H9 (cell line): Measurements from ENCODE around the gene SMIM32. TPM values are rescaled to one million over a fixed set of nuclear protein-coding genes. Genes with fewer than 3 reads are reported as not detected.

Experiments used
- DNase-seq: peaks from one replicate; pipeline ENCODE4 v3.0.0-alpha.2; 2017
- H2AFZ ChIP-seq: one replicate; pipeline ENCODE4 v1.6.1; 2013; ENCODE audit warnings: mild to moderate bottlenecking, low read length, control low read depth, moderate library complexity
- H2AK5ac ChIP-seq: 2 replicates; pipeline ENCODE4 v1.6.1; 2013; ENCODE audit warnings: low read length, control low read depth, mixed read lengths; ENCODE audit not compliant: insufficient read length
- H2BK120ac ChIP-seq: one replicate; pipeline ENCODE4 v1.6.1; 2013; ENCODE audit warnings: low read depth, mild to moderate bottlenecking, low read length, control low read depth, inconsistent platforms; ENCODE audit not compliant: poor library complexity, severe bottlenecking
- H2BK12ac ChIP-seq: 2 replicates; pipeline ENCODE4 v1.6.1; 2013; ENCODE audit warnings: low read length, control low read depth, mixed read lengths, low read depth; ENCODE audit not compliant: insufficient read length
- H2BK15ac ChIP-seq: 2 replicates; pipeline ENCODE4 v1.6.1; 2013; ENCODE audit warnings: low read depth, low read length, control low read depth
- H2BK20ac ChIP-seq: one replicate; pipeline ENCODE4 v1.6.1; 2013; ENCODE audit warnings: low read depth, mild to moderate bottlenecking, low read length, control low read depth, inconsistent platforms; ENCODE audit not compliant: poor library complexity, severe bottlenecking
- H2BK5ac ChIP-seq: 2 replicates; pipeline ENCODE4 v1.6.1; 2013; ENCODE audit warnings: low read length, control low read depth, mixed read lengths; ENCODE audit not compliant: insufficient read length
- H3K14ac ChIP-seq: 2 replicates; pipeline ENCODE4 v1.6.1; 2013; ENCODE audit warnings: low read length, control low read depth; ENCODE audit not compliant: insufficient read depth
- H3K18ac ChIP-seq: 2 replicates; pipeline ENCODE4 v1.6.1; 2013; ENCODE audit warnings: low read depth, mild to moderate bottlenecking, mixed read lengths, low read length, control low read depth; ENCODE audit not compliant: insufficient read length
- H3K23ac ChIP-seq: 2 replicates; pipeline ENCODE4 v1.6.1; 2013; ENCODE audit warnings: low read length, control low read depth, mixed read lengths, low read depth; ENCODE audit not compliant: insufficient read length
- H3K23me2 ChIP-seq: 2 replicates; pipeline ENCODE4 v1.6.1; 2013; ENCODE audit warnings: low read depth, mild to moderate bottlenecking, mixed read lengths, low read length, control low read depth; ENCODE audit not compliant: insufficient read length, poor library complexity, severe bottlenecking
- H3K27ac ChIP-seq: 2 replicates; pipeline ENCODE4 v1.5.1; 2013; ENCODE audit warnings: low read length, control low read depth, mixed read lengths, low read depth; ENCODE audit not compliant: insufficient read length
- H3K27me3 ChIP-seq: 2 replicates; pipeline ENCODE4 v1.6.1; 2013; ENCODE audit warnings: low read length, control low read depth, inconsistent platforms; ENCODE audit not compliant: insufficient read depth
- H3K4ac ChIP-seq: 2 replicates; pipeline ENCODE4 v1.6.1; 2013; ENCODE audit warnings: low read depth, mild to moderate bottlenecking, control low read depth, inconsistent platforms, low read length, moderate library complexity
- H3K4me1 ChIP-seq: 2 replicates; pipeline ENCODE4 v1.6.1; 2013; ENCODE audit warnings: low read length, control low read depth, inconsistent platforms; ENCODE audit not compliant: insufficient read depth
- H3K4me2 ChIP-seq: 2 replicates; pipeline ENCODE4 v1.6.1; 2013; ENCODE audit warnings: low read length, control low read depth, mixed read lengths; ENCODE audit not compliant: insufficient read length, insufficient read depth
- H3K56ac ChIP-seq: 2 replicates; pipeline ENCODE4 v1.6.1; 2013; ENCODE audit warnings: low read depth, mild to moderate bottlenecking, mixed read lengths, low read length, control low read depth; ENCODE audit not compliant: insufficient read length
- H3K79me1 ChIP-seq: 2 replicates; pipeline ENCODE4 v1.6.1; 2013; ENCODE audit warnings: low read depth, mild to moderate bottlenecking, moderate library complexity, low read length, control low read depth, inconsistent platforms; ENCODE audit not compliant: insufficient read depth, poor library complexity, severe bottlenecking
- H3K79me2 ChIP-seq: 2 replicates; pipeline ENCODE4 v1.6.1; 2013; ENCODE audit warnings: low read length, control low read depth, inconsistent platforms; ENCODE audit not compliant: insufficient read depth
- H3K9ac ChIP-seq: 2 replicates; pipeline ENCODE4 v1.6.1; 2013; ENCODE audit warnings: low read length, control low read depth, mixed read lengths; ENCODE audit not compliant: insufficient read length; ENCODE audit errors: extremely low read depth
- H3K9me3 ChIP-seq: one replicate; pipeline ENCODE4 v1.6.1; 2013; ENCODE audit warnings: low read depth, low read length, inconsistent platforms; ENCODE audit not compliant: control insufficient read depth
- H3T11ph ChIP-seq: one replicate; pipeline ENCODE4 v1.6.1; 2013; ENCODE audit warnings: mild to moderate bottlenecking, low read length, control low read depth, inconsistent platforms
- H4K20me1 ChIP-seq: one replicate; pipeline ENCODE4 v1.6.1; 2013; ENCODE audit not compliant: control insufficient read depth, insufficient read length, insufficient read depth
- H4K5ac ChIP-seq: 2 replicates; pipeline ENCODE4 v1.6.1; 2013; ENCODE audit warnings: low read depth, mild to moderate bottlenecking, mixed read lengths, low read length, control low read depth; ENCODE audit not compliant: insufficient read length
- H4K8ac ChIP-seq: replicated peaks from 2 replicates; pipeline ENCODE4 v1.6.1; 2013; ENCODE audit warnings: low read length, control low read depth, mixed read lengths, low read depth; ENCODE audit not compliant: insufficient read length
- H4K91ac ChIP-seq: 2 replicates; pipeline ENCODE4 v1.6.1; 2013; ENCODE audit warnings: low read depth, mild to moderate bottlenecking, moderate library complexity, mixed read lengths, low read length, control low read depth; ENCODE audit not compliant: insufficient read length
- H3K27ac Mint-ChIP-seq, 3 experiments: 2 replicates in 2 of 3; 3 replicates in 1 of 3; pipeline ENCODE4 v1.8.0; 2020 to 2021; ENCODE audit warnings: mixed read lengths in 3 of 3, mild to moderate bottlenecking in 1 of 3, moderate library complexity in 1 of 3
- H3K27me3 Mint-ChIP-seq: 2 replicates; pipeline ENCODE4 v1.8.0; 2021; ENCODE audit warnings: low read depth, mild to moderate bottlenecking, moderate library complexity, mixed read lengths
- H3K36me3 Mint-ChIP-seq, 3 experiments: 2 replicates in 2 of 3; 3 replicates in 1 of 3; pipeline ENCODE4 v1.8.0; 2020 to 2021; ENCODE audit warnings: low read depth in 3 of 3, mixed read lengths in 3 of 3; ENCODE audit not compliant: insufficient read depth in 1 of 3
- H3K4me1 Mint-ChIP-seq, 2 experiments: 2 replicates each; pipeline ENCODE4 v1.8.0; 2020; ENCODE audit warnings: mixed read lengths in 2 of 2
- H3K4me3 Mint-ChIP-seq, 2 experiments: 2 replicates in 1 of 2; 3 replicates in 1 of 2; pipeline ENCODE4 v1.8.0; 2020 to 2021; ENCODE audit warnings: mild to moderate bottlenecking in 2 of 2, mixed read lengths in 2 of 2, moderate library complexity in 1 of 2
- H3K9me3 Mint-ChIP-seq, 2 experiments: 2 replicates in 1 of 2; 3 replicates in 1 of 2; pipeline ENCODE4 v1.8.0; 2020; ENCODE audit warnings: mild to moderate bottlenecking in 2 of 2, mixed read lengths in 2 of 2, moderate library complexity in 1 of 2
- CTCF ChIP-seq: fragments of 200-600 bp; sonication (generic); conservative IDR thresholded peaks from 3 replicates; pipeline ENCODE4 v1.8.0; 2021; ENCODE audit warnings: antibody characterized with exemption, mild to moderate bottlenecking
- WGBS: extraction: QIAGEN DNeasy Blood & Tissue Kit; methylation state at CpG from one replicate; pipeline ENCODE4 v1.1.7; 2013; ENCODE audit warnings: missing lambda C conversion rate, low lambda C conversion rate, mixed read lengths; ENCODE audit not compliant: insufficient read length; ENCODE audit errors: extremely low coverage; 5-methylcytosine and 5-hydroxymethylcytosine counted together
- total RNA-seq: library from RNA; stranded (reverse); gene quantifications from 2 replicates; pipeline ENCODE4 v1.2.1, GENCODE V29; 2021

SMIM32 gene
- total RNA-seq, 1 experiment from 2014 or later, result not detected

- no peak overlapping the region for H3K4me2 ChIP-seq
Observed at GRCh38 chr5:136230176-136230575, 37.2 kb upstream of the SMIM32 start.

More at GRCh38 chr5:136230176-136230575, 37.2 kb upstream of the SMIM32 start:
- Histone ChIP-seq H3K27ac (no peak overlapping the region), H3K79me1 (no peaks in the 10 kb centered on the region), H2BK15ac (no peak overlapping the region), H2BK20ac (no peak overlapping the region), H4K20me1 (no peaks in the 10 kb centered on the region), H2BK120ac (no peak overlapping the region), H4K5ac (no peak overlapping the region), H3K9ac (no peak overlapping the region), H3K14ac (no peak overlapping the region), H3K79me2 (no peaks in the 10 kb centered on the region), H3T11ph (no peak overlapping the region), H3K23me2 (no peaks in the 10 kb centered on the region), H3K27me3 (no peaks in the 10 kb centered on the region), H3K18ac (no peak overlapping the region), H2BK12ac (no peak overlapping the region), H3K4me1 (no peaks in the 10 kb centered on the region; the same call in 1 of the 2 replicates), H2BK5ac (no peak overlapping the region), H4K8ac (no peak overlapping the region), H2AK5ac (no peak overlapping the region), H3K9me3 (no peaks in the 10 kb centered on the region), H4K91ac (no peak overlapping the region), H3K56ac (no peak overlapping the region), H2AFZ (no peak overlapping the region), H3K4ac (no peak overlapping the region), H3K23ac (no peak overlapping the region)
- no peak for DNase-seq
- H3K27ac Mint-ChIP-seq, result no peak overlapping the region
- H3K4me1 Mint-ChIP-seq, result peaks cover 48 to 49% of the 10 kb centered on the region in 2 experiments
- no peaks in the 10 kb centered on the region for H3K36me3 Mint-ChIP-seq
- no peaks in the 10 kb centered on the region; a peak in 1 of 5 replicates for H3K9me3 Mint-ChIP-seq
- no peak for TF ChIP-seq CTCF
- peaks cover 6% of the 10 kb centered on the region for H3K27me3 Mint-ChIP-seq
- H3K4me3 Mint-ChIP-seq, result peak overlapping the region in 1 of 2 experiments; percentile 14; a peak in 1 of 5 replicates
- no CpG with 5 or more reads among the region's 1 CpG for WGBS
